Measurements from ENCODE around the gene WSCD1.

WSCD1 gene

DNA sequence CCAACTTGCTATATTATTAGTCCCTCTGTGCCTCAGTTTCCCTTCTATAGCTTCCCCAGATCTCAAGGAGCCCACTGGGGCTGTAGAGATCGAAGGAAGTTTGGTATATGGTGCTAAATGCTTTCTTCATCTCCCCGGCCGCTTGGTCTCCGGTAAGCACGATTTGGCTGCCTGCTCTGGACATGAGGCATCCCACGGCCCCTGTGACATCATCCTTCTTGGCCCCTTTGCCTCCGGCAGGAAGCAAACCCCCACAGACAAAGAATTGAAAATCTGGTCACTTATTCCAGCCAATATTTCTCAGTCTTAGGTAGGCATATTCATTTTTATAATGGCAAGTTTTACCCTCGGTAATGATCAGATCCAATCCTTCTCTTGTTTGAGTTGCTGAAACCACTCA lies 65.8 kb downstream of the WSCD1 start:
- no peak overlapping the region for H3K4me3 ChIP-seq (replicated peaks; ENCODE audit: low read depth, low read length)
- DNase-seq (ENCODE audit: extremely low read depth, insufficient read length), result no peak
- no peaks in the 10 kb centered on the region for H3K36me3 ChIP-seq (ENCODE audit: control insufficient read depth, insufficient read depth, low read length)
- TF ChIP-seq, protein P1, sequence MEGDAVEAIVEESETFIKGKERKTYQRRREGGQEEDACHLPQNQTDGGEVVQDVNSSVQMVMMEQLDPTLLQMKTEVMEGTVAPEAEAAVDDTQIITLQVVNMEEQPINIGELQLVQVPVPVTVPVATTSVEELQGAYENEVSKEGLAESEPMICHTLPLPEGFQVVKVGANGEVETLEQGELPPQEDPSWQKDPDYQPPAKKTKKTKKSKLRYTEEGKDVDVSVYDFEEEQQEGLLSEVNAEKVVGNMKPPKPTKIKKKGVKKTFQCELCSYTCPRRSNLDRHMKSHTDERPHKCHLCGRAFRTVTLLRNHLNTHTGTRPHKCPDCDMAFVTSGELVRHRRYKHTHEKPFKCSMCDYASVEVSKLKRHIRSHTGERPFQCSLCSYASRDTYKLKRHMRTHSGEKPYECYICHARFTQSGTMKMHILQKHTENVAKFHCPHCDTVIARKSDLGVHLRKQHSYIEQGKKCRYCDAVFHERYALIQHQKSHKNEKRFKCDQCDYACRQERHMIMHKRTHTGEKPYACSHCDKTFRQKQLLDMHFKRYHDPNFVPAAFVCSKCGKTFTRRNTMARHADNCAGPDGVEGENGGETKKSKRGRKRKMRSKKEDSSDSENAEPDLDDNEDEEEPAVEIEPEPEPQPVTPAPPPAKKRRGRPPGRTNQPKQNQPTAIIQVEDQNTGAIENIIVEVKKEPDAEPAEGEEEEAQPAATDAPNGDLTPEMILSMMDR (IDR thresholded peaks at IDR 0.05; ENCODE audit: insufficient read depth, low read length, poor library complexity, severe bottlenecking), result no peak
- no peaks in the 10 kb centered on the region for H3K27me3 ChIP-seq (replicated peaks; ENCODE audit: control insufficient read depth, insufficient read depth, low read length)

DNA sequence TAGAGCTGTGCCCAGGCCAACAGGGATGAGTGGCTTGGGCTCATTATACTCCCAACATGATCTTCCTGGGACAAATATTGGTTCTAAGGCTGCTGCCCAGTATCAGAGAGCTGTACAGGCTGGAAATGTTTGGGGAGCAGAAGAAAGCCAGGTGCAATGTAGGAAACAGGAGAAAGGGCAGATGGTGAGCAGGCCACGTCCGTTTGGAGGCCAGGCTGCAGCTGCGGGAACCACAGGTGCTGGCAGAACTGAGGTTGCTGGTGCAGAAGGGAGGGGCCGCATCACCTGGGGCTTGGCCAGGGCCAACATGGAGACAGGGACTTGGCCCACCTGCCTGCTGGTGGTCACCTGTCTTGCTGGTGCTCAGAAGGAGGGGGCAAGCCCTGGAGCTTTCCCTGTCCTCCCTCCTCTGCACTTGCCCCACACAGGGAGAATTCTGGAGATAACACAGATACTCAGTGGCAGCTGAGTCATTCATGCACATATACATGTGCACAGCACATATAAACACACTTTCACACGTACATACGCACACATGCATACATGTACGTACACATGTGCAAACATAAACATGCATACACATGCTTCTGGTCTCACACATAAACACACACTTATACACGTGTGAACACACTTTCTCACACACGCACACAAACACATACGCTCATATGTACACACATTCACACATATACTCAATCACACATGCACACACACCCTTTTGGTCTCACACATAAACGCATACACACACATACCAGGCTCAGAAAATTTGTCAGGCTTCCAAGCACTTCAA lies 67.7 kb downstream of the WSCD1 start:
- TF ChIP-seq, protein P1 (IDR thresholded peaks at IDR 0.05; ENCODE audit: insufficient read depth, low read length, poor library complexity, severe bottlenecking), result no peak
- Histone ChIP-seq H3K4me3 (replicated peaks; ENCODE audit: low read depth, low read length) (no peak overlapping the region), H3K27me3 (replicated peaks; ENCODE audit: control insufficient read depth, insufficient read depth, low read length) (no peaks in the 10 kb centered on the region), H3K36me3 (ENCODE audit: control insufficient read depth, insufficient read depth, low read length) (no peaks in the 10 kb centered on the region)
- no peak for DNase-seq (ENCODE audit: extremely low read depth, insufficient read length)

DNA sequence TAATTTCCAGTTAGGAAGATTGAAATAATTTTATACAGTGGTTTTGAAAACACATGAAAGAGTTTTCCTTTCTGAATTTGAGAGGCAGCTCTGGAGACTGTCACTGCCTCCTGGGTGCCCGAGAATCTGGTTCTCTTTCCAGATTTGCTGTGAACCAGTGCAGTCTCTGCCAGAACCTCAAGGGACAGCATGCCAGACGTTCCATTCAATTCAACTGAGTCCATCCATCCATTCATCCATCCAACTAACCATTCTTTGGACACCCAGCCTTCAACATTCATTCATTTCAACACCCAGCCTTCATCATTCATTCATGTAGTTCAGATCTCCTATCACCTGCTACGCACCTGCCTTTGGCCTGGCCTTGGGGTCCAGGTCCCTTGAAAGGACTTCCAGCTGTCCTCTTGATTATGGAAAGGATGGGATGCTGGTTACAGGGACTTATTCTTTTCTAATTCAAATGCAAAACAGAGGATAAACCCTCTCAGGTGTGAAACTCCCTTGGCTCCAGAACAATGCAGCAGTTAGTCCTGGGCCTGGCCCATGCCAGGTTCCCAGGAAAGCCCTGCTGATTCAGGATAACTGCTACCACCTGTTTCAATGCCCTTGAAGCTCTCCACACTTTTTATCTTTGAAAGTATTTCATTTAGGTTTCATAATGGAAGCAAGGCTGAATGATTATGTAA lies 68.7 kb downstream of the WSCD1 start:
- TF ChIP-seq, protein P1 (IDR thresholded peaks at IDR 0.05; ENCODE audit: insufficient read depth, low read length, poor library complexity, severe bottlenecking), result no peak
- Histone ChIP-seq H3K36me3 (ENCODE audit: control insufficient read depth, insufficient read depth, low read length) (no peaks in the 10 kb centered on the region), H3K27me3 (replicated peaks; ENCODE audit: control insufficient read depth, insufficient read depth, low read length) (no peaks in the 10 kb centered on the region), H3K4me3 (replicated peaks; ENCODE audit: low read depth, low read length) (no peak overlapping the region)
- DNase-seq (ENCODE audit: extremely low read depth, insufficient read length), result no peak

DNA sequence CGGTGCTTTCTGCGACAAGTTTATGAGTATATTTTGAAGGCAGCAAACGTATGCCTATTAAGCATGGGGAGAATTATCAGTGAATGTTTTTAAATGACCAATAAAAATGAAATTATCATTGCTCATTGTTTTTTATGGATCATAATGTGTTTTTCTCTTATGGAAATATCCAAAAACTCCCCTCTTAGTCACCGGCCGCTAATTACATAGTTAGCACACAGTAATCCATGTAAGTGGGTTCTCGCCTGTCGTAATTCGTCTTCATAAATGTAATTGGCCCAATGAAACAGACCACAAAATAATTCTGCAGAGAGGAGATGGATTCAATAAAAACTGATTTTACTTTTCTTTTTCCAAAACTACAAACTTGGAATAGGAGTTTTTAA lies 69.3 kb downstream of the WSCD1 start:
- no peak for DNase-seq (ENCODE audit: extremely low read depth, insufficient read length)
- no peak overlapping the region for H3K4me3 ChIP-seq (replicated peaks; ENCODE audit: low read depth, low read length)
- no peaks in the 10 kb centered on the region for H3K36me3 ChIP-seq (ENCODE audit: control insufficient read depth, insufficient read depth, low read length)
- TF ChIP-seq, protein P1 (IDR thresholded peaks at IDR 0.05; ENCODE audit: insufficient read depth, low read length, poor library complexity, severe bottlenecking), result no peak
- H3K27me3 ChIP-seq (replicated peaks; ENCODE audit: control insufficient read depth, insufficient read depth, low read length), result no peaks in the 10 kb centered on the region

DNA sequence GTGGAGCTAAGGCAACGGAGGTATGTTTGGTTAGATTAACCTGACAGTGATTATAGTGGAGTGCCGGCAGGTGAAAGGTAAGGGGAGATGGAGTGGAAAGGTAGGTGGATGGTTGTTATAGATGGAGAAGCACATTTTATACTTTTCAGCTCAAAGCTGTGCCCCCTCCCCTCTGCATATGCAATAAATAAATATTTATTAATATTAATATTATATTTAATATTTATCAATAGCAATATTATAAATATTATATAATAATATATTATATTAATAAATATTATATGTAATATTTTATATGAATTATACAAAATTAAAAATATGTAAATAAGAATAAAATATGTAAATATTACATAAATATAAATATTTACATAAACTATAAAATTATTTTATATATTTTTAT lies 70.0 kb downstream of the WSCD1 start:
- no peak for DNase-seq (ENCODE audit: extremely low read depth, insufficient read length)
- Histone ChIP-seq H3K36me3 (ENCODE audit: control insufficient read depth, insufficient read depth, low read length) (no peaks in the 10 kb centered on the region), H3K4me3 (replicated peaks; ENCODE audit: low read depth, low read length) (no peak overlapping the region), H3K27me3 (replicated peaks; ENCODE audit: control insufficient read depth, insufficient read depth, low read length) (no peaks in the 10 kb centered on the region; the same call in 1 of the 2 replicates)
- TF ChIP-seq, protein P1 (IDR thresholded peaks at IDR 0.05; ENCODE audit: insufficient read depth, low read length, poor library complexity, severe bottlenecking), result no peak
